GM12872 (cell line): Measurements from ENCODE around the gene CAPZB.

Experiments used
- TF ChIP-seq, protein P1 (sequence below): IDR thresholded peaks from 3 replicates; pipeline ENCODE4 v1.5.1; 2011; ENCODE audit warnings: low read depth, mild to moderate bottlenecking, low read length, moderate library complexity; ENCODE audit not compliant: insufficient read depth

The CAPZB gene

GRCh38 chr1:19366599-19367536 lies 118.5 kb downstream of the CAPZB start:
- TF ChIP-seq, protein P1, sequence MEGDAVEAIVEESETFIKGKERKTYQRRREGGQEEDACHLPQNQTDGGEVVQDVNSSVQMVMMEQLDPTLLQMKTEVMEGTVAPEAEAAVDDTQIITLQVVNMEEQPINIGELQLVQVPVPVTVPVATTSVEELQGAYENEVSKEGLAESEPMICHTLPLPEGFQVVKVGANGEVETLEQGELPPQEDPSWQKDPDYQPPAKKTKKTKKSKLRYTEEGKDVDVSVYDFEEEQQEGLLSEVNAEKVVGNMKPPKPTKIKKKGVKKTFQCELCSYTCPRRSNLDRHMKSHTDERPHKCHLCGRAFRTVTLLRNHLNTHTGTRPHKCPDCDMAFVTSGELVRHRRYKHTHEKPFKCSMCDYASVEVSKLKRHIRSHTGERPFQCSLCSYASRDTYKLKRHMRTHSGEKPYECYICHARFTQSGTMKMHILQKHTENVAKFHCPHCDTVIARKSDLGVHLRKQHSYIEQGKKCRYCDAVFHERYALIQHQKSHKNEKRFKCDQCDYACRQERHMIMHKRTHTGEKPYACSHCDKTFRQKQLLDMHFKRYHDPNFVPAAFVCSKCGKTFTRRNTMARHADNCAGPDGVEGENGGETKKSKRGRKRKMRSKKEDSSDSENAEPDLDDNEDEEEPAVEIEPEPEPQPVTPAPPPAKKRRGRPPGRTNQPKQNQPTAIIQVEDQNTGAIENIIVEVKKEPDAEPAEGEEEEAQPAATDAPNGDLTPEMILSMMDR: no peak

GRCh38 chr1:19365721-19366120 lies 119.6 kb downstream of the CAPZB start:
- TF ChIP-seq, protein P1: no peak

- TF ChIP-seq, protein P1: no peak
Observed at GRCh38 chr1:19363536-19364152, 121.7 kb downstream of the CAPZB start.

DNA sequence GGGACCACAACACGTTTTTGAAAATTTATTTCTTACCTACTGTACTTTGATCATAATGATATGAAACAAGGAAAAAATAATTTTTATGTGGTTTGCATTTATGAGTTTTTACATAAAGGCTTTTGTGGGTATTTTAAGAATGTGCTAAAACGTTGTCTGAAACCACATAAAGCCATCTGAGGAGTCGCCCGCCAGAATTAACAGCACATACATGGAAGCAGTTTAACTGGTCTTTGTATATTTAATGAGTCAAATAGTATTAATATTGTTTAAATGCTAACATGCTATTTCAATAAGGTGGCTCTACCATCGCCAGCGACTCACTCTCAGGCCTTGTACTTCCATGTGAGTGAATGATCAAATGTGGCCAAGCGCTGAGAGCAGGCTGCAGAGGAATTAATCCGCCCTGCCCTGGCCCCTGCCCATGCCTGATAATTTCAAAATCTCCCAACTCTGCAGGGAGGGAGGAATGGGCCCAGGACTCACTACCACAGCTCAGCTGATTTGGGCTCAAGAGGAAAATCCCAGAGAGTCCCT lies 123.7 kb downstream of the CAPZB start:
- TF ChIP-seq, protein P1: no peak

- TF ChIP-seq, protein P1: no peak
Observed at GRCh38 chr1:19360843-19361610, 124.3 kb downstream of the CAPZB start.

DNA sequence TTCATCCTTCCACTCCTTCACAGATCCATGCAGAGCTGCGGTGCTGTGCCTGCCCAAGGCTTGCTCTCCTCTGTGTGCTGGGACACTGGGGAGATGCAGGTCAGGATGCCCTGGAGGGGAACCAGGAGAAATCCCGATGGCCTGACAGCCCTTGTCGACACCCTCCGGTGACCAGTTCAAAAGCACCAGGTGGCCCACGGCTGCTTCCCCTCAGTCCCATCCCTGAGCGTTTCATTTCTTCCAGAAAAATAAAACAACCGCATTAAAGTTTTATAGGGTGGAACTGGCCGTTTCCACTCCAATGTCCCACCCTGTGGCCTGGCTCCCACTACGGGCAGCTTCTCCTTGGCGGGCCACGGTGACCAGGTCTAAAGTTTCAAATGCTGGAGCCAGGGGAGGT lies 124.9 kb downstream of the CAPZB start:
- TF ChIP-seq, protein P1: no peak

GRCh38 chr1:19360016-19360415 lies 125.3 kb downstream of the CAPZB start:
- TF ChIP-seq, protein P1: no peak
